ENCODE results near the gene NEUROG3.
A peak's percentile ranks its signal among the peaks of the same experiment; 100 is the strongest.

Gene NEUROG3, protein sequence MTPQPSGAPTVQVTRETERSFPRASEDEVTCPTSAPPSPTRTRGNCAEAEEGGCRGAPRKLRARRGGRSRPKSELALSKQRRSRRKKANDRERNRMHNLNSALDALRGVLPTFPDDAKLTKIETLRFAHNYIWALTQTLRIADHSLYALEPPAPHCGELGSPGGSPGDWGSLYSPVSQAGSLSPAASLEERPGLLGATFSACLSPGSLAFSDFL

DNA sequence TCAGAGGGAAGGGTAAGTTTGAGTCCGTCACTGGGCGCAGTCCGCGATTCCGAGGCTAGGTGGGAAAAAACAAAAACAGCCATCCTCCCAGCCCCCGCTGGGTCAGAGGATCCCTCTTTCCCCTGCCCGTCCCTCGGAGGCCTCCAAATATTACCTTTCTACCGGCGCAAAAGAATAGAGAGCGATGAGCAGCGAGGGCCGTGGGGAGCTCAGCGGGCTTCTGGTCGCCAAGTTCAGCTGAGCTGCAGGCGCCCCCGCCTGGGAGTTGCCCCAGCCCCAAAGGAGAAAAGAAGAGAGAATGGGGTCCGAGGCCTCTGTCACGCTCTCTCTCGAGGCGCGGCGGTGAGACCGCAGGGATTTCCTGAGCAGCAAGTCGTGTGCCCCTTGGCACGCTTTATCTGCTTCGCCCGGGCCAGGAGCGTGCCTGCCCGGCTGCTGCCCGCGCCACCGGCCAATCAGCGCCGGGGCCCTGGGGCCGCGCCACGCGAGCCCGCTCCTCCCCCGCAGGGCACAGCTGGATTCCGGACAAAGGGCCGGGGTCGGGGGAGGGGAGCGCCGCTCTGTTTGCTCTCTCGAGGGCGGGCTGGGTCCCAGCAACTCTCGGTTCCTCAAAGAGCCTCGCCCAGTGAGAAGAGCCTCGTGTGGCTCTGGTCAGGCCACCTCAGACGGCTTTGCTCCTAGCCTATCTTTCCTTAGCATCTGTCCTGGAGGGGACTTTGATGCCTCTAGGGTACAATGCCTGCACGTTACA lies at the start of gene NEUROG3:
Gene NEUROG3, minus strand, starts transcription at position 367 of the 751 bp plus-strand sequence. CDS start 379 bp downstream, outside the sequence.
- no peak for TF ChIP-seq ZNF274 (IDR thresholded peaks at IDR 0.05; ENCODE audit: low read depth, low read length)
- peak within 1 kb of the TSS; percentile 0; the same call in 1 of the 2 replicates for H3K4me3 ChIP-seq (ENCODE audit: low read length)

DNA sequence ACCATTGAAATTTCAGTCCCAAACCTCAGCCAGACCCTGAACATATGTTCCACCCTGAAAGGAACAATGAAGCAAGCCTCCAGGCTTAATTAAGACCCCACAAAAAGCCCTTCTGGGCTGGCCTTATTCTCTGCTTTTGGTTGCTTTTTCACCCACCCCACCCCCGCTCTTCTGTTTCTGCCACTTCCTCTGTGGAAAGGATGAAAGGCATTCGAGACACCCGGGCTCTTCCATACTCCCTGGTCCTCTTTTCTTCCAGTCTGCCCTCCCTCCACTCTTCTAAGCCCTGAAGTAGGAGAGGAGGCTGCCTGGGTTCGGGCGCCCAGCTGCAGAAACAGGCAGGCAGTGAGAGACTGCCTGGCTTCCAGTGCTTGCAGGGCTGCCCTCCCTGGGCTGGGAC lies 47.4 kb upstream of the NEUROG3 start:
- TF ChIP-seq ZNF274 (IDR thresholded peaks at IDR 0.05; ENCODE audit: low read depth, low read length): no peak
- H3K4me3 ChIP-seq (ENCODE audit: low read length): no peak overlapping the region

DNA sequence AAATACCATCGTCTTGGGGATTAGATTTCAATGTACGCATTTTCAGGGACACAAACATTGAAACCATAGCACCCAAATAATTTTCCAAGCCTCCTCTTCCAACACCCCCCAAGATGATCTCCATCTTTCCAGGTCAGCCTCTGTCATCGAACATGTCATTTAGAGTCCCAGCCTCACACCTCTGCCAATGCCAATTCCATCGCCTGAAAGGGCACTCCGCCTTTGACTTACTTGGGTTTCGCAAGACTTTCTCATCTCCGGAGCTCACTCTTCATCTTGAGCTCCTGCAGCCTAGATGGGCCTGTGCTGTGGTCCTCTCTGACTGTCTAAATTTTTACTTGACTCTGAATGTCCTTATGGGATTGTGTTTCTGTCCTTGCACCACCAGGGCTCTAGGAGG lies 46.4 kb upstream of the NEUROG3 start:
- no peak overlapping the region for H3K4me3 ChIP-seq (ENCODE audit: low read length)
- no peak for TF ChIP-seq ZNF274 (IDR thresholded peaks at IDR 0.05; ENCODE audit: low read depth, low read length)

DNA sequence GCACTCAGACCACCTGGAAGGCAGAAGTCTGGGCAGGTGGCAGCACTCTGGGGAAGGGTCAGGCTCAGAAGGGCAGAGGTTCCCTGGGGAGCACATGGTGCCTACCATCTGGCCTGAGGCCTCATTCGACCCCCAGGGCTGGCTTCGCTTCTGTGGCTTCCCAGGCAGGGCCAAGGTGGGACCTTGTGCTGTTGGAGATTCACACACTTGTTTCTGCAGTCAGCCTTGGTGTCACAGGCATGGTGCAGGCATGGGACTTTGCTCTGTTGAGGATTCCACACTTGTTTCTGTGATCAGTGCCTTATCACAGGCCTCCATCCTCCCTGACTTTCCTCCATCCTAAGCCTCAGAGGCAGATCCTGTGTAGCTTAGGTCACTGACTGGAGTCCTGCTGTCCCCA lies 45.5 kb upstream of the NEUROG3 start:
- TF ChIP-seq ZNF274 (IDR thresholded peaks at IDR 0.05; ENCODE audit: low read depth, low read length): no peak
- no peak overlapping the region for H3K4me3 ChIP-seq (ENCODE audit: low read length)

DNA sequence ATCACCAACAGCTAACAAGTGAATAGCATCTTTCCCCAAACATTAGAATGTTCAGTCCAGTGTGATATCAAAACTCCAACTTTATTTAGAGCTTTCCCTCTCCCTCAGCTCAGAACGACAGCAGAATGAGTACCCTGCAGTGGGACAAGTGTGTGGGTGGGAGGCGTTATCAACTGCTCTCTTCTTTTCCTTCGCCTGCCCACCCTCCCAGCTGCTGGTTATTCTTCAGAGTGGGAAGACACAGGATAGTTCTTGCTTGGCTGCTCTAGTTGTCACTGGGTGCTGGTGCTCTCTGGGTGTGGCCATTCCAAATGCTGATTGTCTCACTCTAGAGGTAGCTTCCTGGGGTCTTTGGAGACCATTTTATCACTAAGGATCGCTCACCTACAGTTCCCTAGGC lies 43.1 kb upstream of the NEUROG3 start:
- no peak for TF ChIP-seq ZNF274 (IDR thresholded peaks at IDR 0.05; ENCODE audit: low read depth, low read length)

DNA sequence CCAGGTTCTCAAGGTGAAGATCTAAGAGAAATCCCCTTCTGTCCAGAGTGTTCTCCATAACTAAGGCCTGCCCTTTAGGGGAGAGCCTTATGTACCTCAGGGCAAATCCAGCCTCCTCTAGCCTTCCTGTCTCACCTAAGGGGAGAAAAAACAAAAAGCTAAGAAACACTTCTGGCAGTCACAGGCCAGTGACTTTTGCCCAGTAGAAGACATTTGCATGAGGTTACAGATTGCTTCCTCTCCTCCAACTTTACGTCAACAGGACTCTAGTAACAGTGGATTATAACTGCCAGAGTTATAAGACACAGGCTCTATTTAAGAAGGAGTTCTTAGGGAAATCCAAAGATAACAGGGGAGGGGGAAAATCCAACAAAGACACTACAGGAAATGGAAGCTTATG lies 40.9 kb upstream of the NEUROG3 start:
- no peak for TF ChIP-seq ZNF274 (IDR thresholded peaks at IDR 0.05; ENCODE audit: low read depth, low read length)
- H3K4me3 ChIP-seq (ENCODE audit: low read length): no peak overlapping the region

More for the DNA sequence above, 43.1 kb upstream of the NEUROG3 start:
- H3K4me3 ChIP-seq (ENCODE audit: low read length): no peak overlapping the region

DNA sequence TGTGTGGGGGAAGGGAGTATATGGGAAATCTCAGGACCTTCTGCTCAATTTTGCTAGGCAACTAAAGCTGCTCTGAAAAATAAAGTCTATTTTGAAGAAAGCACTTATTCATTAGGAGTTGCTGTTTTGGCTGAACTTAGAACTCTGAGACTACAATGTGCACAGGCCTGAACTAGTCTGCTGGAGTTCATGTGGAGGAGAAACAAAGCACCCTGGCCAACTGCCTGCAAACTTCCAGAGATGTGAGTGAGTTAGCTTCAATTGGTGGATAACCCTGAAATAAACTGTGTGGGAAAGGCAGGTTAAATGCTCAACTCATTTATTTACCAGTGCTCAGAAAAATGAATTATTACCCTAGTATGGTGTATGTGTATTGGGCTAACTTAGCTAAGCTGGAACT lies 39.5 kb upstream of the NEUROG3 start:
- no peak overlapping the region for H3K4me3 ChIP-seq (ENCODE audit: low read length)
- TF ChIP-seq ZNF274 (IDR thresholded peaks at IDR 0.05; ENCODE audit: low read depth, low read length): no peak

DNA sequence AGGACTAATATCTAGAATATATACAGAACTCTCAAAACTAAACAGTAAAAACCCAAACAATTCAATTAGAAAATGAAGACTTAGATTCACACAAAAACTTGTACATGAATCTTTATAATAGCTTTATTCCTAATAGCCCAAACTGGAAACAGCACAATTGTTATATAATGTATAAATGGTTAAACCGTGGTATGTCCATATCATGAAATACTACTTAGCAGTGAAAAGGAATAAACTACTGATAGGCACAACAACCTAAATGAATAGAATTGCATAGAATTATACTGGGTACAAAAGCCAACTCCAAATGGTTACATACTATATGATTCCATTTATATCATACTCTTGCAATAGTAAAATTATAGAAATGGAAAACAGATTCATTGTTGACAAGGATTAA lies 35.9 kb upstream of the NEUROG3 start:
- TF ChIP-seq ZNF274 (IDR thresholded peaks at IDR 0.05; ENCODE audit: low read depth, low read length): no peak
- H3K4me3 ChIP-seq (ENCODE audit: low read length): no peak overlapping the region

DNA sequence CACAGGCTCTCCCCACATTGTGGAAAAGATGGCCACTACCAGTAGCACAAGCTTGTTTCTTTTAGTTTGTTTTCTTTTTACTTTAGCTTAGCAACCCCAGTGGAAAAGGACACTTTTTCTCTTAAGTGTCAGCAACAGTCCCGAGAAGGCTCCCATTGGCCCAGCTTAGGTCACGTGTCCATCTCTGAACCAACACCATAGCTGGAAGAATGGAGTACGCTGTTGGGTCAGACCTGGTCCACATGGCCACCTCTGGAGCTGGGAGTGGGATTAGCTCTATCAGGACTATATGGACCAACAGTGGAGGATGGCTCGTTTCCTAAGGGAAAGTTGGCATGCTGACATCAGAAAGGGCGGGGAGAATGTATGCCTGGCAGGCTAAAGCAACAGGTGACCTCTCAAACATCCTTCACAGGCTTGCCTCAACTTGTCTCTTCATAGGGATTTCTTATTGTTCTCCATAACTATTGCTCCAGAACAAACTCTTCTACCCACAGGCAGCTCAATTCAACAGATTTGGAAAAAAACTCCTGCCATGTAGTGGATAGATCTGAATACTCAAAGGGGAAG lies 27.6 kb upstream of the NEUROG3 start:
- TF ChIP-seq ZNF274 (IDR thresholded peaks at IDR 0.05; ENCODE audit: low read depth, low read length): no peak

DNA sequence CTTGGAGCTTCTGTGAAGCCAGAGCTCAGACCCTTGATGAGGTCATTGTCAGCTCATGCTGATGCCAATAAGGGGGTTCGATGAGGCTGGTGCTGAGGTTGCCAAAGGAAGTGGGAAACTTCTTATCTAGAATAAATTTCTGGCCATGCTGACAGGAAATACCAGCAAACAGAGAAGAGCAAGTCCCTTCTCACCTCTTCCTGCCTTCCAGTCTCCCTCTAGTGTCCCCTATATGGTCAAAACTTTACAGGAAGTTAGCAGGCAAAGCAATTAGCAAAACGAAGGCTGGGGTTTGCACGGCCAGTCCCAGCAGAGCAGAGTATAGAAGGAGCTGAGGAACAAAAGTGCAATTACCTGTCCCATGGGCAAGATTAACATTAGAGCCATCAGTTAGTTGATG lies 15.1 kb upstream of the NEUROG3 start:
- no peak overlapping the region for H3K4me3 ChIP-seq (ENCODE audit: low read length)

More for the DNA sequence above, 27.6 kb upstream of the NEUROG3 start:
- H3K4me3 ChIP-seq (ENCODE audit: low read length): no peak overlapping the region

DNA sequence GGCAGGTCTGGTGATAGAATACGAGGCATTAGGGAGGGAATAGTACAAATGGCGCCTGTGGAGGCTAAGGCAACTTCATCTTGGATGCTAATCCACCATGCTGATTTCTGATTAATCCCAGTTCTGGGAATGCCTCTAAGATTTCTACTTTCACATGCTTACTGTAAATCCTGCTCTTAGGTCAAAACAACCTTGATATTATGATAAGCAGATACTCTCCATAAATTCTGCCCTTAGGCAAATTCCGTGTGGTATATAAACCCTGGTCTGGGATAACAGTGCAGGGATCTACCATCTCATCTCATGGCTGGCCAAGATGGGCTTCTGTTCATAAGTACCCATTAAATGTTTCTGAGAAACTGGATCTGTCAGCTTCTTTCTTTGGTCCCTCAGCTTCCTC lies 11.4 kb upstream of the NEUROG3 start:
- H3K4me3 ChIP-seq (ENCODE audit: low read length): no peak overlapping the region
- TF ChIP-seq ZNF274 (IDR thresholded peaks at IDR 0.05; ENCODE audit: low read depth, low read length): no peak

More for the DNA sequence above, 15.1 kb upstream of the NEUROG3 start:
- no peak for TF ChIP-seq ZNF274 (IDR thresholded peaks at IDR 0.05; ENCODE audit: low read depth, low read length)

DNA sequence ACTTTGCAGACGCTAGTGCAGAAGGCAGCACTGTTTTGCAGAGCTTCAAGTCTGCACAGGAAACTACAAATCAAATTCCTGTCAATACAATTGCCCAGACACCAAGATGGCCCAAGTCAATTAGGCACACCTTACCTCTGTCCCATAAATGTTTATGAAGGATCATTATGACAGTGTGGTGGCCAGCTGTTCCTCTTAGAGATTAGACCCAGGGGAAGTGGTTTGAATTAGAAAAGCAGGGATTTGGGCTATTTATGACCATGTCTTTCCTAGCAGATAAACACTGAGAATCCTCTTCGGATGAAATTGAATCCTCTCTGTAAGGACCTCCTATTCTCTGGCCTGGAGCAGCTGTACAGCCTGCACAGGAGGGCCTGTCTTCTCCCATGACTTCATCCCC lies 9.9 kb upstream of the NEUROG3 start:
- TF ChIP-seq ZNF274 (IDR thresholded peaks at IDR 0.05; ENCODE audit: low read depth, low read length): no peak
- no peak overlapping the region for H3K4me3 ChIP-seq (ENCODE audit: low read length)

DNA sequence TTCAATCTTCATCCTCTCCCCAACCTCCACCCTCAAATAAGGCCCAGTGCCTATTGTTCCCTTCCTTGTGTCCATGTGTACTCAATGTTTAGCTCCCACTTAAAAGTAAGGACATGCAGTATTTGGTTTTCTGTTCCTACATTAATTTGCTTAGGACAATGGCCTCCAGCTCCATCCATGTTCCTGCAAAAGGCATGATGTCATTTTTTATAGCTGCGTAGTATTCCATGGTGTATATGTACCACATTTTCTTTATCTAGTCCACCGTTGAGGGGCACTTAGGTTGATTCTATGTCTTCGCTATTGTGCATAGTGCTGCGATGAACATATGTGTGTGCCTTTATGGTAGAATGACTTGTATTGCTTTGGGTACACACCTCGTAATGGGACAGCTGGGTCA lies 7.2 kb upstream of the NEUROG3 start:
- TF ChIP-seq ZNF274 (IDR thresholded peaks at IDR 0.05; ENCODE audit: low read depth, low read length): no peak

DNA sequence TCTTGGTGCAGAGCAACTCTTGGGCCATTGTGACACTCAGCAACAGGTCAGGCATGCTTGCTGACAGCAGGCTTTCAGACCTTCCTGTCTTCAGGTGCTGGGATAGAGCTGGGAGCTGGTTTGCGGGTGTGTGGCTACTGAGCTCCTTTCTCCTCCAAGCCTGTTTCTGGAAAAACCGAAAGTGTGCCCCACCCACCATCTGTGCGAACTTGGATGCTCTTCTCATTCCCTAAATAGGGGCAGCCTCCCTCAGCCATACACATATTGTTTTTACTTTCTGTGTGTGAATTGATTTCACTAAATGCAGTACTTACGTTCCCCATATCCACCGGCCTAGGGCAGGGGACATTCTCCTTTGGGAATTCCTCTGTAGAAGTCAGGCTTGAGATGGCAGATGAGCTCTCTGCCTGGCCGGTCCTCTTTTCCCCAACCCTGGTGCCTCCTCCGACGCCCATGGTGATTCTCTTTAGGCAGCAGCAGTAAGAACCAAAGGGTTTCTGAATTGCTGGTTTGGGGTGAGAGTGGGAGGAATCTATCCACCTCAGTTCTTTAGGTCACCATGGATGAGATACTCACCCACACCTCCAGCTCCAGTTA lies 6.3 kb upstream of the NEUROG3 start:
- H3K4me3 ChIP-seq (ENCODE audit: low read length): no peak overlapping the region
- TF ChIP-seq ZNF274 (IDR thresholded peaks at IDR 0.05; ENCODE audit: low read depth, low read length): no peak

More for the DNA sequence above, 7.2 kb upstream of the NEUROG3 start:
- no peak overlapping the region for H3K4me3 ChIP-seq (ENCODE audit: low read length)
